GM10248 (cell line): Measurements from ENCODE around the gene SHISA8.
"Not testable (repeated sequence)": the region's sequence is repeated elsewhere in the genome, so short reads cannot be mapped to it uniquely, and the experiment has no call there.

Source experiments
- CTCF ChIA-PET: fragments of 300-600 bp; sonication (Branson Sonifier 250); formaldehyde crosslinking; extraction: SDS; loops from one replicate; lab custom pipeline; 2021; ENCODE audit warnings: antibody characterized with exemption; lab: Yijun Ruan, JAX
- POLR2A ChIA-PET: fragments of 350-650 bp; sonication (Branson Sonifier 250); formaldehyde crosslinking; extraction: SDS; loops from one replicate; lab custom pipeline; 2020; ENCODE audit warnings: antibody characterized with exemption; lab: Yijun Ruan, JAX
- DNase-seq: peaks from one replicate; pipeline ENCODE4 v3.0.0; 2012; ENCODE audit errors: extremely low spot score
- TF ChIP-seq, protein P1 (sequence below): IDR thresholded peaks from 2 replicates; pipeline ENCODE4 v1.5.1; 2012; ENCODE audit warnings: mild to moderate bottlenecking, low read depth; ENCODE audit errors: extremely low read depth, missing control alignments, control extremely low read depth

Gene SHISA8

GRCh38 chr22:41951898-41952474 is 37.1 kb upstream of the SHISA8 start, which contains the start of gene SMIM45:
SMIM45 (plus strand) TSS chr22:41952150.
- ChIA-PET POLR2A (no interaction called here), CTCF (interaction anchor here (1.0 to 8.2 kb wide), 4 partner anchors 11 to 255 kb away, joined by 3 to 53 read pairs (median 14); partner anchors contain the start of gene MEI1)
- DNase-seq: no peak
- TF ChIP-seq, protein P1, sequence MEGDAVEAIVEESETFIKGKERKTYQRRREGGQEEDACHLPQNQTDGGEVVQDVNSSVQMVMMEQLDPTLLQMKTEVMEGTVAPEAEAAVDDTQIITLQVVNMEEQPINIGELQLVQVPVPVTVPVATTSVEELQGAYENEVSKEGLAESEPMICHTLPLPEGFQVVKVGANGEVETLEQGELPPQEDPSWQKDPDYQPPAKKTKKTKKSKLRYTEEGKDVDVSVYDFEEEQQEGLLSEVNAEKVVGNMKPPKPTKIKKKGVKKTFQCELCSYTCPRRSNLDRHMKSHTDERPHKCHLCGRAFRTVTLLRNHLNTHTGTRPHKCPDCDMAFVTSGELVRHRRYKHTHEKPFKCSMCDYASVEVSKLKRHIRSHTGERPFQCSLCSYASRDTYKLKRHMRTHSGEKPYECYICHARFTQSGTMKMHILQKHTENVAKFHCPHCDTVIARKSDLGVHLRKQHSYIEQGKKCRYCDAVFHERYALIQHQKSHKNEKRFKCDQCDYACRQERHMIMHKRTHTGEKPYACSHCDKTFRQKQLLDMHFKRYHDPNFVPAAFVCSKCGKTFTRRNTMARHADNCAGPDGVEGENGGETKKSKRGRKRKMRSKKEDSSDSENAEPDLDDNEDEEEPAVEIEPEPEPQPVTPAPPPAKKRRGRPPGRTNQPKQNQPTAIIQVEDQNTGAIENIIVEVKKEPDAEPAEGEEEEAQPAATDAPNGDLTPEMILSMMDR: no peak

DNA sequence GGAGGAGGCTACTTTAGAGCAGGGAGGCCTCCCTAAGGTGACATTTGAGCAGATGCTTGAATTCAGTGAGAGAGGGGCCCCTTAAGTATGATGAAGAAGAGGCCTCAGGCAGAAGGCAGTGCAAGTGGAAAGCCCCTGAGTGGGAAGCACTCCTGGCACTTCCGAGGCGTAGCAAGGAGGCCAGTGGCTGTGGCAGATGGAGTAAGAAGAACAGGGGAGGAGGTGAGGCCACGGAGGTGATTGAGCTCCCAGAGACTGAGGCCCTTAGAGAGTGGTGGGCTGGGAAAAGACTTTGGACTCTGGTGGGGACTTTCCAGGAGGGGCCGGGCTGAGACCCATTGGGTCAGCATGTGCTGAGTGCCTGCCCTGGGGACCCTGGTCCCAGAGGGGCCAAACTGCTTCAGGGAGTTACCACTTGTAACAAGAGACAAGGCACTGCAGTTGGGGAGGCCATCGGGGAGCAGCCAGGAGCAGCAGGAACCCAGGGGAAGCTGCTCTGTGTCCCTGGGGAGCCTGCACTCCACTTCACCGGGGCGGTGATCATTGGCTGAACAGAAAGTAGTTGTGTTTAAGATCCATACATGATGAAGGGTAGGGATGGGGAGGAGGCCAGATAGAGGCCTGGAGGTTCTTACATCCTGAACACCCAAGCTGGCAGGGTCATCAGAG is 34.6 kb upstream of the SHISA8 start:
- TF ChIP-seq, protein P1: no peak
- CTCF ChIA-PET: interaction anchor here (1.2 to 8.2 kb wide), 11 partner anchors 8 to 524 kb away, joined by 3 to 53 read pairs (median 5); partner anchors contain the start of gene MEI1
- no peak for DNase-seq
- POLR2A ChIA-PET: interaction anchor here (0.7 to 1.1 kb wide), 2 partner anchors 10 to 48 kb away, joined by 3 to 5 read pairs; no protein-coding TSS in a partner anchor

DNA sequence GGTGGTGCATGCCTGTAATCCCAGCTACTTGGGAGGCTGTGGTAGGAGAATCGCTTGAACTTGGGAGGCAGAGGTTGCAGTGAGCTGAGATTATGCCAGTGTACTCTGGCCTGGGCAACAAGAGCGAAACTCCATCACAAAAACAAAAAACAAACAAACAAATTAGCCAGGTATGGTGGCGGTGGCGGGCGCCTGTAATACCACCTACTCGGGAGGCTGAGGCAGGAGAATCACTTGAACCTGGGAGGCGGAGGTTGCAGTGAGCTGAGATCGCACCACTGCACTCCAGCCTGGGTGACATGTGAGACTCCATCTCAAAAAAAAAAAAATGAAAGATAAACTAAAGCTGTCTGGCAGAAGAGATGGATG is 34.0 kb upstream of the SHISA8 start:
- ChIA-PET POLR2A (interaction anchor here (1.1 kb wide), 1 partner anchor 9 kb away, joined by 3 read pairs; no protein-coding TSS in a partner anchor), CTCF (interaction anchor here (1.4 to 8.2 kb wide), 9 partner anchors 8 to 251 kb away, joined by 3 to 53 read pairs (median 5); partner anchors contain the start of genes MEI1 and TNFRSF13C)
- not testable (repeated sequence) for DNase-seq

DNA sequence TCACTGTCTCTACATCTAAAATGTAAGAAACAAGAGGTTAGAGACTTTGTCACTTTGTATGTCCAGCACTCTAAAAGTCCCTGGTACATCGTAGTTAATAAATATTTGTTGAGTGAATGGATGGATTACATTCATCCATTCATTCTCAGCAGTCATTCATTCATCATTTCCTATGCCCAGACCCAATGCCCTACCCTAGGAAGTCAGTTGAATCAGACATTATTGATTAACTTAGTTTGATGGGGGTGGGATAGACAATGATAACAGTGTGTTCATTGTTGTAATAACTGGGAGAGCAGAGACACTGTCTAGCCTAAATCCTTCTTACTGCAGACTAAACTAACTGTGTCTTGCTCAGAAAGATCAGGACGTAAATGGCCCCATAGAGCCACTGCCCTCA is 33.3 kb upstream of the SHISA8 start:
- CTCF ChIA-PET: interaction anchor here (1.4 to 8.2 kb wide), 8 partner anchors 9 to 251 kb away, joined by 3 to 53 read pairs (median 6); partner anchors contain the start of genes MEI1, NDUFA6 and TNFRSF13C
- no peak for DNase-seq
- TF ChIP-seq, protein P1: no peak
- POLR2A ChIA-PET: interaction anchor here (1.1 kb wide), 1 partner anchor 9 kb away, joined by 3 read pairs; no protein-coding TSS in a partner anchor

DNA sequence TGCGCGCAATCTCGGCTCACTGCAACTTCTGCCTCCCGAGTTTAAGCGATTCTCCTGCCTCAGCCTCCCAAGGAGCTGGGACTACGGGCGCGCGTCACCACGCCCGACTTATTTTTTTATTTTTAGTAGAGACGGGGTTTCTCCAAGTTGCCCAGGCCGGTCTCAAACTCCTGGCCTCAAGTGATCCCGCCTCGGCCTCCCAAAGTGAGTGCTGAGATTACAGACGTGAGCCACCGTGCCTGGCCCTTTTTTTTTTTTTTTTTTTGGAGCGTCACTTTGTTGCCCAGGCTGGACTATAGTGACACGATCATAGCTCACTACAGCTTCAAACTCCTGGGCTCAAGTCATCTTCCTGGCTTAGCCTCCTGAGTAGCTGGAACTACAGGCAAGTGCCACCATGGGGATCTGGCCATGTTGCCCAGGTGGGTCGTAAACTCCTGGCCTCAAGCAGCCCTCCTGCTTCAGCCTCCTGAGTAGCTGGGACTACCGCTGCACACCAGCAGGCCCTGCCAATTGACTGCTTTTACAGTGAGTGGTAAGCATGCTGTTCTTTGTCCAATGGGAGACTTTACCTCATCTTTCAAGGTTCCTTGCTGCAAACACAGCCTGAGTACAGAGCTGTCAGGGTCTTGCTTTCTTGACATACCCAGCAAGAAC is 32.7 kb upstream of the SHISA8 start:
- CTCF ChIA-PET: interaction anchor here (0.9 to 8.2 kb wide), 10 partner anchors 10 to 496 kb away, joined by 3 to 53 read pairs (median 6); partner anchors contain the start of genes MEI1, NDUFA6 and TNFRSF13C
- TF ChIP-seq, protein P1: no peak
- no peak for DNase-seq
- POLR2A ChIA-PET: interaction anchor here (0.7 to 1.1 kb wide), 5 partner anchors 11 to 143 kb away, joined by 3 to 5 read pairs (median 3); partner anchors contain the start of gene NDUFA6

DNA sequence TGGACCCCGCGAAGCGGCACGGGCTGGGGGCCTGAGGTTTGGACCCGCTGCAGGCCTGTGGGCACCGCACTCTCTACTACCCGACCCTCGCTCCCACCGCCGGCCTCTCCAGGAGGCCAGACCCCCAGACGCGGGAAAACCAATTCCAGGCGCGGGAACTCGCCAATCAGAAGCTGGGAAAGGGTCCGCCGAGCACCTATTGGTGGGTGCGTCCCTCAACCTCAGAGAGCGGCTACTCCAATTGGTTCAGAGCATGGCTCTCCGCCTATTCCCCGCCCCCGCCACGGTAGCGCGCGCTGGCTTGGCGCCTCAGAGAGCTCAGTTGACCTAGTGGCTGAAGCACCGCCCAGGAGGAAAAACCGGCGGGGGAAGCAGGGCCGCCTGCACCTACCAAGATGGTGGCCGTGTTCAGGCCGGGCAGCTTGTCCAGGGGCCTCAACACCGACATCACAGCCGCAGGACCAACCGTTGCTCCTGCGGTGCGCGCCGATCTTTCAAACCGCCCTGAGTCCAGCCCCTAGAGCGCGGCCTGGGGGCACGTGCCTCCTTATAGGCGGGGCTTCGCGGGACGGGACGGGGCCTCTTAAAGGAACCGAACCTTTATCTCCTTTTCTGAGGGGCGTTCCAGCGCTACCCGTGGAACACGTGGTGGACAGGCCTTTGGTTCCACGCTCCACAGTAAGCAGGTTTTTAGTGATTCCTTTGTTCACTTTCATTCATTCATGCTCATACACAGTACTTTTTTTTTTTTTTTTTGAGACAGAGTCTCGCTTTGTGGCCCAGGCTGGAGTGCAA is 32.0 kb upstream of the SHISA8 start, which contains the start of gene CENPM:
Gene CENPM, minus strand, starts transcription at position 524 of the 795 bp plus-strand sequence. Its CDS starts 76 bp downstream, at position 448.
- ChIA-PET CTCF (interaction anchor here (0.9 to 8.2 kb wide), 12 partner anchors 10 to 497 kb away, joined by 3 to 53 read pairs (median 4); partner anchors contain the start of genes MEI1, NDUFA6 and TNFRSF13C), POLR2A (interaction anchor here (0.5 to 1.2 kb wide), 9 partner anchors 11 to 326 kb away, joined by 3 to 5 read pairs (median 3); partner anchors contain the start of genes DESI1, NDUFA6 and XRCC6)
- DNase-seq: peak; percentile 90
- TF ChIP-seq, protein P1: no peak
